Measurements from ENCODE around the gene TMEM131. TPM values are rescaled to one million over a fixed set of nuclear protein-coding genes. Genes with fewer than 3 reads are reported as not detected.
A peak's percentile ranks its signal among the peaks of the same experiment; 100 is the strongest.

Gene TMEM131
- total RNA-seq, 1 donor from 2014 or later, result 58.8 TPM

DNA sequence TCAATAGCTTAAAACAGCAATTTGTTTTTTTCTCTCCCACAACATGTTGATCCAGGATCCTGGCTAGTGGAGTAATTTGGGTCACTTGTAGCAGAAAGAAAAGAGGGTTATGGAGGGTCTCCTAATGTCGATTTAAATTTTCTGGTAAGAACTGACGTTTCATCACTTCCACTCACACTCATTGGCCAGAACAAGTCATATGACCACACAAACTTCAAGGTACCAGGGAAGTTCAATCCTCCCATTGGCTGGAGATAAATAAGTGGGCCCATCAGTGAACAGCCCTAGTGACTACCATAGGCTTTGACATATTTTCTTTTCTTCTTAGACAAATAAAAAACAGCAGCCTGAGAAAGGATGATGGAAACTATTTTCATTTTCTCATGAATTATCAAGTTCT lies 8.3 kb upstream of the TMEM131 start:
- DNase-seq (ENCODE audit: low spot score, unreplicated experiment), result no peak
- Mint-ChIP-seq H3K27ac (no peak overlapping the region), H3K4me3 (ENCODE audit: low read depth) (no peak overlapping the region), H3K27me3 (no peaks in the 10 kb centered on the region), H3K9me3 (ENCODE audit: low read depth) (no peaks in the 10 kb centered on the region), H3K36me3 (ENCODE audit: insufficient read depth) (no peaks in the 10 kb centered on the region), H3K4me1 (ENCODE audit: low read depth) (peaks cover 8% of the 10 kb centered on the region)
- TF ChIP-seq CTCF (IDR thresholded peaks at IDR 0.05; ENCODE audit: unreplicated experiment), result no peak

DNA sequence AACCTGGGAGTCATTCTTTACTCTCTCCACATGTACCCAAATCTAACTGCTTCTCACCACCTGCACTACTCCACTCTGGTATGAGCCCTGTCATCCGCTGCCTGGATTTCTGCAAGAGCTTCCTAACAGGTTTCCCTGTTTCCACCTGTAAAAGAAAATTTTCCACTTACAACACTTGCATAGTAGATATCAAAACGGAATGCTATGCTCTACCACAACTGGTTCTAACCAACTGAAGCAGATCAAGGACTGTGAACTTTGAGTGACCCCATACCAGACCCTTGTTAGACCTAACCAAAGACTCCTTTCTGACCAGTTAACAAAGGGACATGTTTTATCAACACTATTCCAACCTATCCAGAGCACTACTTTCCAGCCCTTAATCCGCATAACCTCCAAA lies 3.8 kb upstream of the TMEM131 start:
- H3K4me1 Mint-ChIP-seq (ENCODE audit: low read depth), result peaks cover 16% of the 10 kb centered on the region
- H3K36me3 Mint-ChIP-seq (ENCODE audit: insufficient read depth), result no peaks in the 10 kb centered on the region
- no peak overlapping the region for H3K4me3 Mint-ChIP-seq (ENCODE audit: low read depth)
- no peak overlapping the region for H3K27ac Mint-ChIP-seq
- no peaks in the 10 kb centered on the region for H3K9me3 Mint-ChIP-seq (ENCODE audit: low read depth)
- DNase-seq (ENCODE audit: low spot score, unreplicated experiment), result no peak
- TF ChIP-seq CTCF (IDR thresholded peaks at IDR 0.05; ENCODE audit: unreplicated experiment), result no peak
- no peaks in the 10 kb centered on the region for H3K27me3 Mint-ChIP-seq

GRCh38 chr2:97998431-97999005 lies 2.8 kb upstream of the TMEM131 start:
- Mint-ChIP-seq H3K4me1 (ENCODE audit: low read depth) (peaks cover 24% of the 10 kb centered on the region), H3K27ac (peak overlapping the region; percentile 77), H3K9me3 (ENCODE audit: low read depth) (no peaks in the 10 kb centered on the region), H3K27me3 (no peaks in the 10 kb centered on the region), H3K4me3 (ENCODE audit: low read depth) (no peak overlapping the region), H3K36me3 (ENCODE audit: insufficient read depth) (no peaks in the 10 kb centered on the region)
- DNase-seq (ENCODE audit: low spot score, unreplicated experiment), result no peak
- no peak for TF ChIP-seq CTCF (IDR thresholded peaks at IDR 0.05; ENCODE audit: unreplicated experiment)

DNA sequence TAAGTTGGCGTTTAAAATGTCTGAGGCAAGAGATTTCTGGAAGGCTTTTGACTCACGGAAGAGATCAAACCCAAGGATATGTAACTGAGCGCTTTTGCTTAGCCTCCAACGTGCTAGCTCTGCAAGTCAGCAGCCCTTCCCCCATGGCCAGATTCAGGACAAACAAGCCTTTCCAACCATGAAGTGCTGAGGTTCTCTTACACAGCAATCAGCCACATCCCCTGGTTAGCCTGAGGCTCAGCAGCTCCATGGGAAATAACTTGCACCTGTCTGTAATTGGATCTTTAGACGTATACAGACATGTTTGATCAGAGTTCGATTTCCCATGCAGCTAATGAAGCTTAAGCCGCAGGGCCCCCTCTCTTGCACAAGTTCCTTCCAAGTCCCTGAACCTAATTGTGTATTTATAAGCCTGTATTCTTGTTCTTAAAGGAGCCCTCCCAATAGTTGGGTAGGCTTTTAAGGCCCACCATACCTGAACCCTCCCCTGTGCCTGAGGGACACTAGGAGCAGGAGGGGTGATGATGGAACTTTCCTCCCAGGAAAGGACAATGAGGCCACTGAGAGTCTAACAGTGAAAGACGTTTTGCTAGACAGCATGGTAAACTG lies 2.1 kb upstream of the TMEM131 start:
- H3K4me3 Mint-ChIP-seq (ENCODE audit: low read depth), result peak overlapping the region; percentile 28
- H3K36me3 Mint-ChIP-seq (ENCODE audit: insufficient read depth), result no peaks in the 10 kb centered on the region
- H3K4me1 Mint-ChIP-seq (ENCODE audit: low read depth), result peaks cover 30% of the 10 kb centered on the region
- H3K9me3 Mint-ChIP-seq (ENCODE audit: low read depth), result no peaks in the 10 kb centered on the region
- H3K27me3 Mint-ChIP-seq, result no peaks in the 10 kb centered on the region
- H3K27ac Mint-ChIP-seq, result peak overlapping the region; percentile 77
- DNase-seq (ENCODE audit: low spot score, unreplicated experiment), result no peak
- TF ChIP-seq CTCF (IDR thresholded peaks at IDR 0.05; ENCODE audit: unreplicated experiment), result no peak

GRCh38 chr2:97996679-97997078 lies 931 bp upstream of the TMEM131 start:
- H3K9me3 Mint-ChIP-seq (ENCODE audit: low read depth), result no peaks in the 10 kb centered on the region
- H3K4me3 Mint-ChIP-seq (ENCODE audit: low read depth), result peak overlapping the region; percentile 77
- H3K27me3 Mint-ChIP-seq, result no peaks in the 10 kb centered on the region
- no peak for DNase-seq (ENCODE audit: low spot score, unreplicated experiment)
- H3K4me1 Mint-ChIP-seq (ENCODE audit: low read depth), result peaks cover 38% of the 10 kb centered on the region
- H3K36me3 Mint-ChIP-seq (ENCODE audit: insufficient read depth), result no peaks in the 10 kb centered on the region
- TF ChIP-seq CTCF (IDR thresholded peaks at IDR 0.05; ENCODE audit: unreplicated experiment), result no peak
- peak overlapping the region; percentile 94 for H3K27ac Mint-ChIP-seq
